ENCODE measurements around the gene ALK.

The ALK gene

DNA sequence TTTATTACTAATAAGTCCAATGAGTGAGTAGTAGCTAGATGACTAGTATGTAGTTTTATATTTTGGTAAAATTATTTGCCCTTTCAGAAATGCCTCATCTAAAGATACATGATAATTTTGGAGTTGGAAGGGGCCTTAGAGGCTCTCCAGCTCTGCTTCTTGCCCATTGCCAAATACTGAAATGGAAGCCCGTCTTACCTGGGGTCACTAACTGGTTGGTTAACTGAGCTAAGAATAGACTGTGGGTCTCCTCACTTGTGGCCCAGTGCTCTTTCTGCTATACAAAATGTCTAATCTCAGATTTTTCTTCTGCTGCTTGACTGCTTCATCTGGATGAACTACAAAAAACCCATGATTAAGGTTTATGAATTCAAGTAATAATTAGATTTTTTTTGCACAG, 739.1 kb downstream of the ALK start:
- no peak for TF ChIP-seq CTCF (IDR thresholded peaks at IDR 0.05; ENCODE audit: control insufficient read depth, extremely low read depth, insufficient read depth)
- no peak for DNase-seq (ENCODE audit: low read depth)
- H3K4me3 ChIP-seq (ENCODE audit: low read depth, low read length): no peak overlapping the region

DNA sequence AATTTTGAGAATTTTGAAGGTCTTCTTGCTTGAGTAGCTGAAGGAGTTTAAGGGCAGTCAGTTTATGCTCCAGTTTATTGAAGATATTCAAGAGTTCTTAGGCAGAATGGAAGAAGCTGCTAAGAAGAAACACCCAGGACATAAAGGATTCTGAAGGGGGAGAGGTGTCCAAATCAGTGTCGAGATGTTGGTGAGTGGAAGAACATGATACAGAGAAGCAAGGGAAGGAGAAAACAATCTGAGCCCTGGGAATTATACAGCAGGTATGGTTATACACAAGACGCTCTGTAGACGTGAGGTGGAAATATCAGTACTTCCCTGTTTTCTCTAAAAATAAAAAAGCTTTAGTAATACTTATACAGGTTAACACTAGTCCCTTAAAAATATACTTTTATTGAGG, 746.0 kb downstream of the ALK start:
- no peak for TF ChIP-seq CTCF (IDR thresholded peaks at IDR 0.05; ENCODE audit: control insufficient read depth, extremely low read depth, insufficient read depth)
- H3K4me3 ChIP-seq (ENCODE audit: low read depth, low read length): no peak overlapping the region
- DNase-seq (ENCODE audit: low read depth): no peak

GRCh38 chr2:29174937-29175336, 746.4 kb downstream of the ALK start:
- peak; percentile 21 for DNase-seq (ENCODE audit: low read depth)
- H3K4me3 ChIP-seq (ENCODE audit: low read depth, low read length): no peak overlapping the region
- TF ChIP-seq CTCF (IDR thresholded peaks at IDR 0.05; ENCODE audit: control insufficient read depth, extremely low read depth, insufficient read depth): no peak

- H3K4me3 ChIP-seq (ENCODE audit: low read depth, low read length): no peak overlapping the region
- TF ChIP-seq CTCF (IDR thresholded peaks at IDR 0.05; ENCODE audit: control insufficient read depth, extremely low read depth, insufficient read depth): no peak
- DNase-seq (ENCODE audit: low read depth): no peak
These were observed 754.9 kb downstream of the ALK start for GRCh38 chr2:29166242-29167039.

DNA sequence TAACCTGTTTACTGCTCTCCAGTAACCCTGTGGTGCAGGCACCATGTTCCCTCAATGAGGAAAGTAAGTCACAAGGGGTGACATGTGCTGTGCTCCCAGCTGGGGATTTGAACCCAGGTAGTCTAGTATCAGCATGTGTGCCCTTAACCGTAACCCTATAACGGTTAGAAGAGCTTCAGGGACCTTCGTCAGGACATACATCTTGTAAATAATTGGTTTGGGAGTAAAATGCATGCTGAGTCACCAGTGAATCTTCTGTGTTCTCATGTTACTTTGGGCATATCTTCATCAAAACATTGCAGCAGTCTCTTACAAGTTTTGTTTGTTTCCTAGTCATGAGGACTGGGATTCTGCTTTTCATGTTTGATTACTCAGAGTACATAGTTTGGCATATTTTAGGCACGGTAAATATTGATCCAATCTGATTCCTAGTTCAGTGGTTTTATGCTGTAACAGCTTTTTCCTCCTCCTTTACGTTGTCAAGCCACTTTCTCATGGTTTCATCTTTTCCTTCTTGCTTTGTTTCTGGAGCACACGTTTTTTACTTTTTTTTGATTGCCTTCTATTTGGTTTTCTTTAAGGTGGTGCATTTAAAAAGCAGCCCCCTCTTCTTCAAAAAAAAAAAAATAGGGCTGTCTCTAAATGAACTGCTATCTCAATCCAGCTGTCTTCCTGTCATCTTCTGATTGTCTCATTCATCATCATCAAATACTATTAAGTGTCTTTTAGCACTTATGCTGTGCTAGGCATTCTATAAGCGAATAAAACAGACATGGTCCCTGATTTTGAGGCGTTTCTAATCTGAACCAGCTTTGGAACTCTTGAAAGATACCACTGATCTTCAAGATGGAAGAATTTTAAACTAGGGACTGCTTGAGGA, 755.8 kb downstream of the ALK start:
- H3K4me3 ChIP-seq (ENCODE audit: low read depth, low read length): peak overlapping the region; percentile 22; the same call in 1 of the 2 replicates
- DNase-seq (ENCODE audit: low read depth): peak; percentile 88
- no peak for TF ChIP-seq CTCF (IDR thresholded peaks at IDR 0.05; ENCODE audit: control insufficient read depth, extremely low read depth, insufficient read depth)

GRCh38 chr2:29164091-29164846, 757.1 kb downstream of the ALK start:
- DNase-seq (ENCODE audit: low read depth): no peak
- no peak overlapping the region for H3K4me3 ChIP-seq (ENCODE audit: low read depth, low read length)
- no peak for TF ChIP-seq CTCF (IDR thresholded peaks at IDR 0.05; ENCODE audit: control insufficient read depth, extremely low read depth, insufficient read depth)
